Measurements from ENCODE around the gene TGM5. TPM values are rescaled to one million over a fixed set of nuclear protein-coding genes. Genes with fewer than 3 reads are reported as not detected.
"Not testable (repeated sequence)": the region's sequence is repeated elsewhere in the genome, so short reads cannot be mapped to it uniquely, and the experiment has no call there.

Gene TGM5
- total RNA-seq, 1 donor from 2014 or later: not detected

- Mint-ChIP-seq H3K9me3 (ENCODE audit: unreplicated experiment) (no peaks in the 10 kb centered on the region), H3K4me3 (ENCODE audit: unreplicated experiment) (no peak overlapping the region), H3K4me1 (ENCODE audit: low read depth, unreplicated experiment) (no peaks in the 10 kb centered on the region), H3K36me3 (ENCODE audit: unreplicated experiment) (peaks cover 4% of the 10 kb centered on the region), H3K27ac (ENCODE audit: unreplicated experiment) (no peak overlapping the region), H3K27me3 (ENCODE audit: unreplicated experiment) (peaks cover 9% of the 10 kb centered on the region)
- no peak for DNase-seq
- TF ChIP-seq, protein P1, sequence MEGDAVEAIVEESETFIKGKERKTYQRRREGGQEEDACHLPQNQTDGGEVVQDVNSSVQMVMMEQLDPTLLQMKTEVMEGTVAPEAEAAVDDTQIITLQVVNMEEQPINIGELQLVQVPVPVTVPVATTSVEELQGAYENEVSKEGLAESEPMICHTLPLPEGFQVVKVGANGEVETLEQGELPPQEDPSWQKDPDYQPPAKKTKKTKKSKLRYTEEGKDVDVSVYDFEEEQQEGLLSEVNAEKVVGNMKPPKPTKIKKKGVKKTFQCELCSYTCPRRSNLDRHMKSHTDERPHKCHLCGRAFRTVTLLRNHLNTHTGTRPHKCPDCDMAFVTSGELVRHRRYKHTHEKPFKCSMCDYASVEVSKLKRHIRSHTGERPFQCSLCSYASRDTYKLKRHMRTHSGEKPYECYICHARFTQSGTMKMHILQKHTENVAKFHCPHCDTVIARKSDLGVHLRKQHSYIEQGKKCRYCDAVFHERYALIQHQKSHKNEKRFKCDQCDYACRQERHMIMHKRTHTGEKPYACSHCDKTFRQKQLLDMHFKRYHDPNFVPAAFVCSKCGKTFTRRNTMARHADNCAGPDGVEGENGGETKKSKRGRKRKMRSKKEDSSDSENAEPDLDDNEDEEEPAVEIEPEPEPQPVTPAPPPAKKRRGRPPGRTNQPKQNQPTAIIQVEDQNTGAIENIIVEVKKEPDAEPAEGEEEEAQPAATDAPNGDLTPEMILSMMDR (IDR thresholded peaks at IDR 0.05; ENCODE audit: partially characterized antibody, unreplicated experiment): no peak
Observed at GRCh38 chr15:43273243-43273642, 6.5 kb upstream of the TGM5 start.

DNA sequence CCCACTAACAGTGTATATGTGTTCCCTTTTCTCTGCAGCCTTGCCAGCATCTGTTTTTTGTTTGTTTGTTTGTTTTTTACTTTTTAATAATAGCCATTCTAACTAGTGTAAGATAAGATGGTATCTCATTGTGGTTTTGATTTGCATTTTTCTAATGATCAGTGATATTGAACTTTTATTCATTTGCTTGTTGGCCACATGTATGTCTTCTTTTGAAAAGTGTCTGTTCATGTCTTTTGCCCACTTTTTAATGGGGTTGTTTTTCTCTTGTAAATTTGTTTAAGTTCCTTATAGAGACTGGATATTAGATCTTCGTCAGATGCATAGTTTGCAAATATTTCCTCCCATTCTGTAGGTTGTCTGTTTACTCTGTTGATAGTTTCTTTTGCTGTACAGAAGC, 5.2 kb upstream of the TGM5 start:
- H3K27ac Mint-ChIP-seq (ENCODE audit: unreplicated experiment); H3K36me3 Mint-ChIP-seq (ENCODE audit: unreplicated experiment); H3K27me3 Mint-ChIP-seq (ENCODE audit: unreplicated experiment); DNase-seq; H3K4me3 Mint-ChIP-seq (ENCODE audit: unreplicated experiment); H3K4me1 Mint-ChIP-seq (ENCODE audit: low read depth, unreplicated experiment); H3K9me3 Mint-ChIP-seq (ENCODE audit: unreplicated experiment): not testable (repeated sequence)

DNA sequence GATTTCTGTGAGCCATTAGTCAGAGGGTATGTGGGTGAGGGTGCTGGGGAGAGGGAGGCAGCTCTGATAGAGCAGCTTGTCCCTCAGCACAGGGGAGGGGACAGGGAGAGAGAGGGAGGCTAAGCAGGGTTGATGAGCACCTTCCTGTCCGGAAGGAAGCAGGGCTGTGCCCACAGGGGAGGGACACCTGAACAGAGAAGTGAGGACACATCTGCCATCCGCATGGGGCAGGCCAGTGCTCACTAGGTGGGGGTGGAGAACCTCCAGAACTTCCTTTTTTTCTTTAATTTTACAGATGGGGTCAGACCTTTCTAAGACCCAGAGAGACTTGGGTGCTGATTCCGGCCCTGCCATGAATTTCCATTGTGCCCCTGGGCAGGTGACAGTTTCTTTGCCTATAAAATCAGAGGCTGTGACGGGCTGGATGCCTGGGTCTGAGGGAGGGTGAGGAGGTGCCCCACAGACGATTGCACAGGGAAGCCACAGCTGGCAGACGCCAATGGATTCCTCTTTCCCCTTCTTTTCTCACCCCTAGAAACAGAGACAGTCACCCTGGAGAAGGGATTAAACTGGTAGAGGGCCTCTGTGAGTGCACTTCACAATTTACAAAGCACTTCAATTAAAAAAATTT, 4.1 kb upstream of the TGM5 start:
- Mint-ChIP-seq H3K27ac (ENCODE audit: unreplicated experiment) (no peak overlapping the region), H3K4me1 (ENCODE audit: low read depth, unreplicated experiment) (no peaks in the 10 kb centered on the region), H3K9me3 (ENCODE audit: unreplicated experiment) (no peaks in the 10 kb centered on the region), H3K36me3 (ENCODE audit: unreplicated experiment) (peaks cover 4% of the 10 kb centered on the region), H3K27me3 (ENCODE audit: unreplicated experiment) (peaks cover 9% of the 10 kb centered on the region), H3K4me3 (ENCODE audit: unreplicated experiment) (no peak overlapping the region)
- DNase-seq: no peak
- TF ChIP-seq, protein P1 (IDR thresholded peaks at IDR 0.05; ENCODE audit: partially characterized antibody, unreplicated experiment): no peak

- H3K27ac Mint-ChIP-seq (ENCODE audit: unreplicated experiment): no peak overlapping the region
- TF ChIP-seq, protein P1 (IDR thresholded peaks at IDR 0.05; ENCODE audit: partially characterized antibody, unreplicated experiment): no peak
- no peak overlapping the region for H3K4me3 Mint-ChIP-seq (ENCODE audit: unreplicated experiment)
- peaks cover 4% of the 10 kb centered on the region for H3K36me3 Mint-ChIP-seq (ENCODE audit: unreplicated experiment)
- peaks cover 6% of the 10 kb centered on the region for H3K27me3 Mint-ChIP-seq (ENCODE audit: unreplicated experiment)
- no peaks in the 10 kb centered on the region for H3K4me1 Mint-ChIP-seq (ENCODE audit: low read depth, unreplicated experiment)
- DNase-seq: no peak
- H3K9me3 Mint-ChIP-seq (ENCODE audit: unreplicated experiment): no peaks in the 10 kb centered on the region
Observed at GRCh38 chr15:43270113-43270665, 3.5 kb upstream of the TGM5 start.

GRCh38 chr15:43268111-43269105, 1.7 kb upstream of the TGM5 start:
- no peaks in the 10 kb centered on the region for H3K4me1 Mint-ChIP-seq (ENCODE audit: low read depth, unreplicated experiment)
- TF ChIP-seq, protein P1 (IDR thresholded peaks at IDR 0.05; ENCODE audit: partially characterized antibody, unreplicated experiment): no peak
- no peaks in the 10 kb centered on the region for H3K9me3 Mint-ChIP-seq (ENCODE audit: unreplicated experiment)
- no peak overlapping the region for H3K27ac Mint-ChIP-seq (ENCODE audit: unreplicated experiment)
- H3K36me3 Mint-ChIP-seq (ENCODE audit: unreplicated experiment): peaks cover 4% of the 10 kb centered on the region
- no peak for DNase-seq
- H3K4me3 Mint-ChIP-seq (ENCODE audit: unreplicated experiment): no peak overlapping the region
- peaks cover 3% of the 10 kb centered on the region for H3K27me3 Mint-ChIP-seq (ENCODE audit: unreplicated experiment)
